ENCODE measurements around the gene LRFN3. TPM values are rescaled to one million over a fixed set of nuclear protein-coding genes. Genes with fewer than 3 reads are reported as not detected.
A peak's percentile ranks its signal among the peaks of the same experiment; 100 is the strongest.
"Not testable (repeated sequence)": the region's sequence is repeated elsewhere in the genome, so short reads cannot be mapped to it uniquely, and the experiment has no call there.

The LRFN3 gene
- total RNA-seq, 1 donor from 2014 or later, result 7.7 TPM

- no peak for FAIRE-seq
- DNase-seq (ENCODE audit: low spot score in 2 of 2), result peak in 1 of 2 donors; percentile 35
Measured at GRCh38 chr19:35938282-35939224, 2.4 kb downstream of the LRFN3 start.

- FAIRE-seq (no peak), DNase-seq (ENCODE audit: low spot score in 2 of 2) (peak in 1 of 2 donors; percentile 26)
Measured at GRCh38 chr19:35939307-35940077, 3.3 kb downstream of the LRFN3 start.

GRCh38 chr19:35940078-35940775, 4.1 kb downstream of the LRFN3 start:
- FAIRE-seq (no peak), DNase-seq (ENCODE audit: low spot score in 2 of 2) (no peak)

- FAIRE-seq, result no peak
- DNase-seq (ENCODE audit: low spot score in 2 of 2), result no peak
Measured at GRCh38 chr19:35940839-35941238, 4.7 kb downstream of the LRFN3 start.

GRCh38 chr19:35942235-35942634, 6.1 kb downstream of the LRFN3 start:
- DNase-seq (ENCODE audit: low spot score in 2 of 2), result no peak
- FAIRE-seq, result no peak

- DNase-seq (ENCODE audit: low spot score in 2 of 2), result no peak
- FAIRE-seq, result no peak
Measured at GRCh38 chr19:35943321-35944301, 7.4 kb downstream of the LRFN3 start.

GRCh38 chr19:35944556-35944955, 8.4 kb downstream of the LRFN3 start:
- no peak for FAIRE-seq
- DNase-seq (ENCODE audit: low spot score in 2 of 2), result no peak

GRCh38 chr19:35945121-35945790, 9.1 kb downstream of the LRFN3 start:
- no peak for DNase-seq (ENCODE audit: low spot score in 2 of 2)
- no peak for FAIRE-seq

- FAIRE-seq (no peak), DNase-seq (ENCODE audit: low spot score in 2 of 2) (no peak)
Measured at GRCh38 chr19:35946203-35946602, 10.0 kb downstream of the LRFN3 start.

GRCh38 chr19:35949131-35949530, 13.0 kb downstream of the LRFN3 start:
- DNase-seq (ENCODE audit: low spot score in 2 of 2), result no peak
- no peak for FAIRE-seq

GRCh38 chr19:35955881-35956634, 19.9 kb downstream of the LRFN3 start:
- DNase-seq (ENCODE audit: low spot score in 2 of 2), result no peak
- FAIRE-seq, result no peak

- not testable (repeated sequence) for FAIRE-seq; DNase-seq (ENCODE audit: low spot score in 2 of 2)
Measured at GRCh38 chr19:35957411-35957810, 21.2 kb downstream of the LRFN3 start.

- DNase-seq (ENCODE audit: low spot score in 2 of 2) (no peak), FAIRE-seq (no peak)
Measured at GRCh38 chr19:35958660-35959039, 22.5 kb downstream of the LRFN3 start.

- DNase-seq (ENCODE audit: low spot score in 2 of 2), result peak in 1 of 2 donors; percentile 61
- no peak for FAIRE-seq
Measured at GRCh38 chr19:35959040-35959967, 23.1 kb downstream of the LRFN3 start.

- no peak for DNase-seq (ENCODE audit: low spot score in 2 of 2)
- no peak for FAIRE-seq
Measured at GRCh38 chr19:35959968-35960320, 23.8 kb downstream of the LRFN3 start.

- FAIRE-seq, result no peak
- DNase-seq (ENCODE audit: low spot score in 2 of 2), result no peak
Measured at GRCh38 chr19:35960432-35960972, 24.3 kb downstream of the LRFN3 start.

- FAIRE-seq, result no peak
Measured at GRCh38 chr19:35963514-35963913, 27.3 kb downstream of the LRFN3 start.

More at GRCh38 chr19:35963514-35963913, 27.3 kb downstream of the LRFN3 start:
- DNase-seq (ENCODE audit: low spot score in 2 of 2), result no peak
